GM12878 (cell line): ENCODE measurements around the gene SYT8. TPM values are rescaled to one million over a fixed set of nuclear protein-coding genes. Genes with fewer than 3 reads are reported as not detected.

ENCODE experiments used
- ATAC-seq: fragments of 200-7000 bp; cut with Tn5 transposase; 3 replicates; pipeline ENCODE4 v1.9.1; 2020; ENCODE audit warnings: mild to moderate bottlenecking, moderate library complexity
- BruUV-seq: library from RNA; stranded (reverse); fragments of 400-500 nt; replicated peaks from 2 replicates; lab custom pipeline; 2021; lab: Mats Ljungman, UMichigan
- CTCF ChIA-PET: fragments of 300-600 bp; sonication (Branson Sonifier 250); formaldehyde crosslinking; extraction: SDS; loops from one replicate; lab custom pipeline; 2021; ENCODE audit warnings: inconsistent platforms; lab: Yijun Ruan, JAX
- POLR2A ChIA-PET: fragments of 350-600 bp; formaldehyde crosslinking; extraction: SDS; loops from one replicate; lab custom pipeline; 2021; ENCODE audit warnings: inconsistent platforms; lab: Charles Lee
- RAD21 ChIA-PET: fragments of 300-600 bp; sonication (Branson Sonifier 250); formaldehyde crosslinking; loops from one replicate; lab custom pipeline; 2023; ENCODE audit warnings: antibody characterized with exemption; ENCODE audit not compliant: unreplicated experiment; lab: Charles Lee
- SMC1A ChIA-PET: fragments of 300-600 bp; sonication (Branson Sonifier 250); formaldehyde crosslinking; loops from one replicate; lab custom pipeline; 2023; ENCODE audit not compliant: unreplicated experiment, uncharacterized antibody; lab: Charles Lee
- DNase-seq: peaks from one replicate; pipeline ENCODE4 v3.0.0-alpha.2; 2011; ENCODE audit warnings: low read depth, low spot score
- FAIRE-seq: peaks from 3 replicates; lab custom pipeline; 2011; peaks lifted over from hg19 to GRCh38; lab: Jason Lieb, UNC
- H2AFZ ChIP-seq: 2 replicates; pipeline ENCODE4 v1.6.0; 2011; ENCODE audit warnings: low read depth, low read length, control low read depth; ENCODE audit not compliant: control insufficient read depth
- H3K27ac ChIP-seq: 2 replicates; pipeline ENCODE4 v1.5.1; 2011; ENCODE audit warnings: control low read depth; ENCODE audit not compliant: control insufficient read depth, insufficient read depth
- H3K27me3 ChIP-seq, 2 experiments: replicated peaks in 1 of 2; 2 replicates each; pipeline versions ENCODE4 v1.6.0 to v1.6.1; 2011; ENCODE audit warnings: low read length in 1 of 2; ENCODE audit not compliant: control insufficient read depth in 2 of 2, insufficient read depth in 2 of 2
- H3K36me3 ChIP-seq, 2 experiments: 2 replicates each; pipeline ENCODE4 v1.5.1; 2011; ENCODE audit warnings: low read length in 1 of 2; ENCODE audit not compliant: control insufficient read depth in 2 of 2, insufficient read depth in 2 of 2
- H3K4me1 ChIP-seq: 2 replicates; pipeline ENCODE4 v1.6.1; 2011; ENCODE audit warnings: mild to moderate bottlenecking, low read length, moderate library complexity, mixed read lengths; ENCODE audit not compliant: control insufficient read depth, insufficient read depth
- H3K4me2 ChIP-seq: 2 replicates; pipeline ENCODE4 v1.6.0; 2011; ENCODE audit warnings: control low read depth; ENCODE audit not compliant: control insufficient read depth, insufficient read depth
- H3K4me3 ChIP-seq: fragments of 200-600 bp; sonication (generic); 2 replicates; pipeline ENCODE4 v1.5.1; 2016
- H3K79me2 ChIP-seq: 2 replicates; pipeline ENCODE4 v1.6.0; 2011; ENCODE audit warnings: low read length; ENCODE audit not compliant: control insufficient read depth, insufficient read depth
- H3K9ac ChIP-seq: 2 replicates; pipeline ENCODE4 v1.8.0; 2011; ENCODE audit warnings: low read length, control low read depth, mixed read lengths; ENCODE audit not compliant: control insufficient read depth, insufficient read depth
- H3K9me3 ChIP-seq: replicated peaks from 3 replicates; pipeline ENCODE4 v1.5.1; 2011; ENCODE audit warnings: mild to moderate bottlenecking, low read length; ENCODE audit not compliant: control insufficient read depth, insufficient read depth
- H4K20me1 ChIP-seq: 2 replicates; pipeline ENCODE4 v1.6.0; 2011; ENCODE audit not compliant: control insufficient read depth, insufficient read depth
- JUND ChIP-seq: IDR thresholded peaks from 2 replicates; pipeline ENCODE4 v1.6.1; 2012; ENCODE audit warnings: low read depth, mild to moderate bottlenecking, low read length, improper control_type of control experiment, moderate library complexity
- KAT2A ChIP-seq: conservative IDR thresholded peaks from 2 replicates; pipeline ENCODE4 v1.6.1; 2011; ENCODE audit warnings: low read depth, low read length; ENCODE audit not compliant: control insufficient read depth
- NR2F1 ChIP-seq: fragments of 450-650 bp; conservative IDR thresholded peaks from 2 replicates; pipeline ENCODE4 v1.6.1; 2017; ENCODE audit warnings: mild to moderate bottlenecking
- RAD21 ChIP-seq: IDR thresholded peaks from 2 replicates; pipeline ENCODE4 v1.6.1; 2011; ENCODE audit warnings: mild to moderate bottlenecking, low read depth, low read length, moderate library complexity; ENCODE audit not compliant: insufficient read depth
- SMC3 ChIP-seq: IDR thresholded peaks from 2 replicates; pipeline ENCODE4 v1.6.1; 2011; ENCODE audit warnings: low read length, improper control_type of control experiment, borderline replicate concordance
- SRF ChIP-seq, 2 experiments: IDR thresholded peaks; 2 replicates each; pipeline ENCODE4 v1.6.1; 2011; ENCODE audit warnings: low read depth in 2 of 2, low read length in 2 of 2, mild to moderate bottlenecking in 1 of 2, moderate library complexity in 1 of 2
- YY1 ChIP-seq: IDR thresholded peaks from 2 replicates; pipeline ENCODE4 v1.6.1; 2011; ENCODE audit warnings: low read depth, mild to moderate bottlenecking, low read length
- WGBS: methylation state at CpG from one replicate; pipeline ENCODE4 v1.1.6; 2016; ENCODE audit warnings: low lambda C conversion rate; ENCODE audit not compliant: insufficient replicate concordance, insufficient coverage; ENCODE audit errors: missing lambda C conversion rate; 5-methylcytosine and 5-hydroxymethylcytosine counted together
- in situ Hi-C: fragments of 300-500 bp; cut with MboI; formaldehyde crosslinking; loops from 9 replicates; pipeline ENCODE4 v1.14.3; 2018; ENCODE audit warnings: mixed read lengths
- intact Hi-C: fragments of 100-400 bp; cut with micrococcal nuclease; formaldehyde crosslinking; loops from one replicate; pipeline ENCODE4 v1.14.2; 2022; ENCODE audit not compliant: unreplicated experiment
- polyA plus RNA-seq, 11 experiments: library from polyadenylated mRNA; depleted of rRNA in 4 of 11; unstranded in 6 of 11; stranded (reverse) in 5 of 11; fragments of >200 nt; fragmentation: Nextera tagmentation in 4 of 11; fragmentation: Illumina TruSeq in 1 of 11; extraction: Ambion mirVana in 4 of 11; extraction: Trizol in 1 of 11; gene quantifications; 1 replicate in 1 of 11; 2 replicates in 10 of 11; pipeline versions ENCODE4 v1.2.1 to v1.2.3, GENCODE V29; 2011 to 2016; ENCODE audit warnings: inconsistent platforms in 2 of 11, missing spikeins in 2 of 11, low read depth in 1 of 11
- total RNA-seq, 4 experiments: library from RNA; depleted of rRNA in 3 of 4; stranded (reverse); fragments of >200 nt in 3 of 4; fragmentation: Illumina TruSeq in 1 of 4; extraction: Trizol in 1 of 4; gene quantifications; 2 replicates each; pipeline versions ENCODE4 v1.2.1 to v1.2.3, GENCODE V29; 2013 to 2021
- TF ChIP-seq, protein P1 (sequence below), 3 experiments: IDR thresholded peaks in 2 of 3; conservative IDR thresholded peaks in 1 of 3; 2 replicates each; pipeline ENCODE4 v1.5.1; 2011; ENCODE audit warnings: low read depth in 3 of 3, low read length in 3 of 3, mild to moderate bottlenecking in 3 of 3, control low read depth in 2 of 3, moderate library complexity in 2 of 3, inconsistent platforms in 1 of 3, mixed read lengths in 1 of 3; ENCODE audit not compliant: control insufficient read depth in 2 of 3, insufficient read depth in 1 of 3; ENCODE audit errors: extremely low read depth in 1 of 3

Gene SYT8
- total and polyA plus RNA-seq, 10 of the 15 experiments (the other 5 are each of a cell fraction or from before 2014, with no cell fraction given), result 0.44 TPM; not detected in 9

DNA sequence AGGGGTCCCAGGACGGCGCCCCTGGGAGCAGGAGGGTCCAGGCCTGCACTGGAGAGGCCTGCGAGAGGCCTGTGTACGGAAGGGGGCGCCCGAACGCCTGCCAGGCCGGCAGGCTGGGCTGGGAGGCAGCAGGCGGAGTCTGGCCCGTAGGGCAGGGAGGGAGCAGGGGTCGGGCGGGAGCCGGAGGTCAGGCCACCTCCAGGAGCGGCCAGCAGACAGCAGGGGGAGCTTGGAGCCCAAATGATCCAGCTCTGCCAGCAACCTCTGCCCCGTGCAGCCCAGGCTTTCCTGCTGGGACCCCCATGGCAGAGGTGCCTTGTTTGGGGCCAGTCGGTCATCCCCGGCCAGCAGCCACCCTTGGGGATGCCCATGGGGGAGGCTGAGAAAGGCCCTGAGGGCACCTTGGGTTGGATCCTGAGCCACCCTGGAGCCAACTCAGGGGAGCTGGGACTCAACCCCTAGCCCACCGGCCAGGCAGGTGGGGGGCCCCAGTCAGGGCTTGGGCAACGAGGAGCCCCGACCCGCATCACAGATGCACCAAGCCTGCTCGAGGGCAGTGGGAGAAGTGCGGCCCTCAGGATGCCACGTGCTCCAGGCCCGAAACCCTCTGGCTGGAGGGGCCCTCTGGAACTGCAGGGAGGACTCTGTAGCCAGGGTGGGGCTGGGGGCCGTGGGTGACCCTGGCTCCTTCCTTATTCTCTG, 9.6 kb upstream of the SYT8 start:
- H3K4me2 ChIP-seq, result no peak overlapping the region
- no peak for TF ChIP-seq SRF (IDR thresholded peaks at IDR 0.05; ENCODE audit: low read depth in 2 of 2, low read length in 2 of 2)
- TF ChIP-seq RAD21, result peak; percentile 31
- no peak for TF ChIP-seq KAT2A
- peak; percentile 21; the same call in 1 of the 2 replicates for TF ChIP-seq SMC3
- TF ChIP-seq, protein P1, sequence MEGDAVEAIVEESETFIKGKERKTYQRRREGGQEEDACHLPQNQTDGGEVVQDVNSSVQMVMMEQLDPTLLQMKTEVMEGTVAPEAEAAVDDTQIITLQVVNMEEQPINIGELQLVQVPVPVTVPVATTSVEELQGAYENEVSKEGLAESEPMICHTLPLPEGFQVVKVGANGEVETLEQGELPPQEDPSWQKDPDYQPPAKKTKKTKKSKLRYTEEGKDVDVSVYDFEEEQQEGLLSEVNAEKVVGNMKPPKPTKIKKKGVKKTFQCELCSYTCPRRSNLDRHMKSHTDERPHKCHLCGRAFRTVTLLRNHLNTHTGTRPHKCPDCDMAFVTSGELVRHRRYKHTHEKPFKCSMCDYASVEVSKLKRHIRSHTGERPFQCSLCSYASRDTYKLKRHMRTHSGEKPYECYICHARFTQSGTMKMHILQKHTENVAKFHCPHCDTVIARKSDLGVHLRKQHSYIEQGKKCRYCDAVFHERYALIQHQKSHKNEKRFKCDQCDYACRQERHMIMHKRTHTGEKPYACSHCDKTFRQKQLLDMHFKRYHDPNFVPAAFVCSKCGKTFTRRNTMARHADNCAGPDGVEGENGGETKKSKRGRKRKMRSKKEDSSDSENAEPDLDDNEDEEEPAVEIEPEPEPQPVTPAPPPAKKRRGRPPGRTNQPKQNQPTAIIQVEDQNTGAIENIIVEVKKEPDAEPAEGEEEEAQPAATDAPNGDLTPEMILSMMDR (IDR thresholded peaks at IDR 0.05 in 2 of 3, conservative IDR thresholded peaks at IDR 0.05 in 1 of 3; ENCODE audit: control insufficient read depth in 2 of 3, extremely low read depth in 1 of 3, insufficient read depth in 1 of 3, low read depth in 3 of 3, low read length in 3 of 3), result peak; percentile 44 to 69 (median 47)
- TF ChIP-seq NR2F1, result 0 out of 2 replicates have a peak, but pooled peaks have one; percentile 19
- no peak for TF ChIP-seq JUND
- TF ChIP-seq YY1, result 0 out of 2 replicates have a peak, but pooled peaks have one; percentile 19
- BruUV-seq, result no TSS peak
- no peaks in the 10 kb centered on the region for H3K36me3 ChIP-seq
- ChIA-PET CTCF (interaction anchor here (0.7 to 2.0 kb wide), 5 partner anchors 118 to 334 kb away, joined by 3 to 6 read pairs (median 4); no protein-coding TSS in a partner anchor), POLR2A (no interaction called here), RAD21 (no interaction called here), SMC1A (no interaction called here)
- no peak for DNase-seq
- WGBS, result 19% methylated on average over 25 of the region's 26 CpGs
- H3K27me3 ChIP-seq, result peaks cover 0 to 2% of the 10 kb centered on the region in 2 experiments; a peak in 2 of 4 replicates
- H3K4me3 ChIP-seq, result no peak overlapping the region
- no peak overlapping the region for H3K27ac ChIP-seq
- no peak overlapping the region for H2AFZ ChIP-seq
- no peaks in the 10 kb centered on the region for H3K4me1 ChIP-seq
- intact Hi-C loops, result no loop called here
- ATAC-seq, result peak; percentile 92
- no peaks in the 10 kb centered on the region for H4K20me1 ChIP-seq
- FAIRE-seq, result no peak
- H3K79me2 ChIP-seq, result no peaks in the 10 kb centered on the region
- in situ Hi-C loops, result no loop called here
- no peaks in the 10 kb centered on the region for H3K9me3 ChIP-seq
- H3K9ac ChIP-seq, result no peak overlapping the region
